GM12891 (cell line): ENCODE results near the gene ARL6IP6.
"Not testable (repeated sequence)": the region's sequence is repeated elsewhere in the genome, so short reads cannot be mapped to it uniquely, and the experiment has no call there.

Experiments
- DNase-seq: peaks from one replicate; pipeline ENCODE4 v3.0.0; 2011; ENCODE audit warnings: low spot score; ENCODE audit not compliant: insufficient read length
- FAIRE-seq: peaks from 2 replicates; lab custom pipeline; 2011; peaks lifted over from hg19 to GRCh38; lab: Jason Lieb, UNC
- PAX5 ChIP-seq: IDR thresholded peaks from 2 replicates; pipeline ENCODE4 v1.6.1; 2011; ENCODE audit warnings: low read length, moderate library complexity, mild to moderate bottlenecking; ENCODE audit not compliant: insufficient read depth, severe bottlenecking
- POLR2A ChIP-seq: IDR thresholded peaks from 2 replicates; pipeline ENCODE4 v1.6.1; 2011; ENCODE audit warnings: low read depth, low read length, control low read depth
- POLR2AphosphoS5 ChIP-seq: IDR thresholded peaks from 2 replicates; pipeline ENCODE4 v1.6.1; 2011; ENCODE audit warnings: low read depth, low read length, control low read depth
- POU2F2 ChIP-seq: IDR thresholded peaks from 2 replicates; pipeline ENCODE4 v1.6.1; 2011; ENCODE audit warnings: low read depth, mild to moderate bottlenecking, control low read depth, low read length, moderate library complexity
- SPI1 ChIP-seq: IDR thresholded peaks from 2 replicates; pipeline ENCODE4 v1.6.1; 2011; ENCODE audit warnings: low read depth, low read length, control low read depth
- TAF1 ChIP-seq: IDR thresholded peaks from 2 replicates; pipeline ENCODE4 v1.6.1; 2011; ENCODE audit warnings: low read depth, low read length, control low read depth

Gene ARL6IP6

GRCh38 chr2:152718909-152719645 lies 657 bp downstream of the ARL6IP6 start:
- DNase-seq = no peak
- no peak; the same call in 1 of the 2 replicates for TF ChIP-seq POU2F2
- TF ChIP-seq TAF1 = no peak
- no peak for TF ChIP-seq PAX5
- no peak for TF ChIP-seq POLR2A
- TF ChIP-seq POLR2AphosphoS5 = no peak
- TF ChIP-seq SPI1 = no peak
- no peak for FAIRE-seq

GRCh38 chr2:152720794-152721193 lies 2.4 kb downstream of the ARL6IP6 start:
- no peak for DNase-seq
- no peak for FAIRE-seq
- TF ChIP-seq PAX5 (no peak), TAF1 (no peak), POU2F2 (no peak), POLR2A (no peak), POLR2AphosphoS5 (no peak), SPI1 (no peak)

- not testable (repeated sequence) for DNase-seq, FAIRE-seq
These were observed 4.2 kb downstream of the ARL6IP6 start for GRCh38 chr2:152722639-152723038.

GRCh38 chr2:152723918-152724317 lies 5.5 kb downstream of the ARL6IP6 start:
- TF ChIP-seq POU2F2 (no peak), TAF1 (no peak), POLR2A (no peak), POLR2AphosphoS5 (no peak), PAX5 (no peak)
- FAIRE-seq = no peak
- DNase-seq = no peak

GRCh38 chr2:152729844-152730243 lies 11.4 kb downstream of the ARL6IP6 start:
- TF ChIP-seq POLR2A (no peak), PAX5 (no peak), SPI1 (no peak), POLR2AphosphoS5 (no peak), POU2F2 (no peak), TAF1 (no peak)
- DNase-seq (no peak), FAIRE-seq (no peak)

GRCh38 chr2:152730591-152731333 lies 12.3 kb downstream of the ARL6IP6 start:
- FAIRE-seq = peak; percentile 90
- TF ChIP-seq POU2F2 (no peak), POLR2A (no peak), PAX5 (no peak), SPI1 (no peak), POLR2AphosphoS5 (no peak), TAF1 (no peak)
- DNase-seq = no peak

GRCh38 chr2:152737509-152737908 lies 19.1 kb downstream of the ARL6IP6 start:
- FAIRE-seq, DNase-seq: not testable (repeated sequence)

- no peak for FAIRE-seq
- no peak for TF ChIP-seq PAX5
- TF ChIP-seq POU2F2 = no peak
- TF ChIP-seq SPI1 = no peak
- TF ChIP-seq POLR2A = no peak
- no peak for TF ChIP-seq POLR2AphosphoS5
- no peak for TF ChIP-seq TAF1
- DNase-seq = no peak
These were observed 20.0 kb downstream of the ARL6IP6 start for GRCh38 chr2:152738438-152738837.

GRCh38 chr2:152739705-152740104 lies 21.3 kb downstream of the ARL6IP6 start:
- FAIRE-seq, DNase-seq: not testable (repeated sequence)

- TF ChIP-seq PAX5 = no peak
- peak; percentile 38 for FAIRE-seq
- no peak for DNase-seq
These were observed 22.4 kb downstream of the ARL6IP6 start for GRCh38 chr2:152740743-152741328.

- TF ChIP-seq POU2F2 = no peak
- TF ChIP-seq POLR2AphosphoS5 = no peak
- TF ChIP-seq SPI1 = no peak
- no peak for TF ChIP-seq PAX5
- TF ChIP-seq TAF1 = no peak
- TF ChIP-seq POLR2A = no peak
- FAIRE-seq = peak; percentile 90
- no peak for DNase-seq
These were observed 24.6 kb downstream of the ARL6IP6 start for GRCh38 chr2:152743002-152743401.

GRCh38 chr2:152747751-152748150 lies 29.3 kb downstream of the ARL6IP6 start:
- DNase-seq, FAIRE-seq: not testable (repeated sequence)
